NCI-H524 treated with DMSO at 0.1 percent for 48 hours (cell line): ENCODE measurements around the gene YLPM1.
"Not testable (repeated sequence)": the region's sequence is repeated elsewhere in the genome, so short reads cannot be mapped to it uniquely, and the experiment has no call there.

ENCODE experiments used
- DNase-seq: peaks from one replicate; lab custom pipeline; 2025; lab: John Stamatoyannopoulos, UW

Gene YLPM1, protein sequence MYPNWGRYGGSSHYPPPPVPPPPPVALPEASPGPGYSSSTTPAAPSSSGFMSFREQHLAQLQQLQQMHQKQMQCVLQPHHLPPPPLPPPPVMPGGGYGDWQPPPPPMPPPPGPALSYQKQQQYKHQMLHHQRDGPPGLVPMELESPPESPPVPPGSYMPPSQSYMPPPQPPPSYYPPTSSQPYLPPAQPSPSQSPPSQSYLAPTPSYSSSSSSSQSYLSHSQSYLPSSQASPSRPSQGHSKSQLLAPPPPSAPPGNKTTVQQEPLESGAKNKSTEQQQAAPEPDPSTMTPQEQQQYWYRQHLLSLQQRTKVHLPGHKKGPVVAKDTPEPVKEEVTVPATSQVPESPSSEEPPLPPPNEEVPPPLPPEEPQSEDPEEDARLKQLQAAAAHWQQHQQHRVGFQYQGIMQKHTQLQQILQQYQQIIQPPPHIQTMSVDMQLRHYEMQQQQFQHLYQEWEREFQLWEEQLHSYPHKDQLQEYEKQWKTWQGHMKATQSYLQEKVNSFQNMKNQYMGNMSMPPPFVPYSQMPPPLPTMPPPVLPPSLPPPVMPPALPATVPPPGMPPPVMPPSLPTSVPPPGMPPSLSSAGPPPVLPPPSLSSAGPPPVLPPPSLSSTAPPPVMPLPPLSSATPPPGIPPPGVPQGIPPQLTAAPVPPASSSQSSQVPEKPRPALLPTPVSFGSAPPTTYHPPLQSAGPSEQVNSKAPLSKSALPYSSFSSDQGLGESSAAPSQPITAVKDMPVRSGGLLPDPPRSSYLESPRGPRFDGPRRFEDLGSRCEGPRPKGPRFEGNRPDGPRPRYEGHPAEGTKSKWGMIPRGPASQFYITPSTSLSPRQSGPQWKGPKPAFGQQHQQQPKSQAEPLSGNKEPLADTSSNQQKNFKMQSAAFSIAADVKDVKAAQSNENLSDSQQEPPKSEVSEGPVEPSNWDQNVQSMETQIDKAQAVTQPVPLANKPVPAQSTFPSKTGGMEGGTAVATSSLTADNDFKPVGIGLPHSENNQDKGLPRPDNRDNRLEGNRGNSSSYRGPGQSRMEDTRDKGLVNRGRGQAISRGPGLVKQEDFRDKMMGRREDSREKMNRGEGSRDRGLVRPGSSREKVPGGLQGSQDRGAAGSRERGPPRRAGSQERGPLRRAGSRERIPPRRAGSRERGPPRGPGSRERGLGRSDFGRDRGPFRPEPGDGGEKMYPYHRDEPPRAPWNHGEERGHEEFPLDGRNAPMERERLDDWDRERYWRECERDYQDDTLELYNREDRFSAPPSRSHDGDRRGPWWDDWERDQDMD (N-terminal part only)

DNA sequence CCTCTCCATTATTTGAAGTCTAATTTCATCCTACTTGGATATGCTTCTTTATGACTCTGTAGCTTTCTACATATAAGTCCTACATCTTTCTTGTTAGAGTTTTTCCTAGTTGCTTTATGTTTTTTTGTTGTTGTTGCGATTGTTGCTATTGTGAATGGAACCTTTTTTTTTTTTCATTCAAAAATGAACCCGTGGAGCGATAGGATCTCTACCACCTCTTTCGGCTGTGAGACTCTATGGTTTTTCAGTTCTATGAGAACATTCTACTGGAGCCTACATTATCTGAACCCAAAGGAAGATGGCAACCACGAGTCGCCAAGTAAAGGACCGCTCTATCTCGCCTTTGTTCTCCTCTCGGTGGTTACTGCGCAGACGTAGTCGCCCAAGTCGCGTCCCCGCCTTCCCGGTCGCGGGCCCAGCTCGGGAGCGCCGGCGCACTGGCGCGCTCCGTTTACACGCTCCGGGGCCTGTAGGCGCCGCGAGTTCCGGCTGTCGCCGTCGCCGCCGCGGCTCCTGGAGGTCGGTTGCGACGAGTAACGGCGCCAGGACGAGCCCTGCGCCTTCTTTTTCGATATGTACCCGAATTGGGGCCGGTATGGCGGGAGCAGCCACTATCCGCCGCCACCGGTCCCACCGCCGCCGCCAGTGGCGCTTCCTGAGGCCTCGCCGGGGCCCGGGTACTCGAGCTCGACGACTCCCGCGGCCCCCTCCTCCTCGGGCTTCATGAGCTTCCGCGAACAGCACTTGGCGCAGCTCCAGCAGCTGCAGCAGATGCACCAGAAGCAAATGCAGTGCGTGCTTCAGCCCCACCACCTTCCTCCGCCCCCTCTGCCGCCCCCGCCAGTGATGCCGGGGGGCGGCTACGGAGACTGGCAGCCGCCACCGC is at the start of gene YLPM1:
Gene YLPM1, plus strand, starts transcription at position 400 of the 886 bp plus-strand sequence. Its CDS starts 174 bp downstream, at position 574.
- DNase-seq: peak; percentile 99

DNA sequence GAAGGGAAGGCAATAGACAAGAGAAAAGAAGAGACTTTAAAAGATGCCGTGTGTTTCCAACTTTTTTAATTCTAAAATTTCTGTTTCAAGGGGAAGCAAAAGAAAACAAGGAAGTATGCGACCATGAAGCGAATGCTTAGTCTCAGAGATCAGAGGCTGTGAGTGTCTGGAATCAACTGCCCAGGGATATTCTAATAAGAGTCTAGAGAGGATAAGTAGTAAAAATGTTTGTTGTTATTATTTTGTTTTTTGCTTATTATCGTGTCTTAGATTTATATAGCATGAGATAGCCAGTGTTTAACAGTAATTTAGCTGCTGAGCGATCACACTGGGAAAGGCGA is 49.8 kb upstream of the YLPM1 start:
- no peak for DNase-seq

DNA sequence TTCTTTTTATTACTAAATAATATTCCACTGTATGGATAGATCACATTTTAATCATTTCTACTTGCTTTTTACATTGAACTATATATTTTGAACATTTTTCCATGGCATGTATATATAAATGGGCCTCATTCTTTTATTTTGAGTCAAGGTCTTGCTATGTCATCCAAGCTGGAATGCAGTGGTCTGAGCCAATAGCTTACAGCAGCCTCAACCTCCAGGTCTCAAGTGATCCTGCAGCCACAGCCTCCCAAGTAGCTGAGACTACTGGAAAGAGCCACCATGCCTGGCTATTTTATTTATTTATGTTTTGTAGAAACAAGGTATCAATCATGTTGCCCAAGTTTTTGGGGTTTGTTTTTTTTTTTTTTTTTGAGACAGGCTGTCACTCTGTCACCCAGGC is 42.6 kb upstream of the YLPM1 start:
- no peak for DNase-seq

DNA sequence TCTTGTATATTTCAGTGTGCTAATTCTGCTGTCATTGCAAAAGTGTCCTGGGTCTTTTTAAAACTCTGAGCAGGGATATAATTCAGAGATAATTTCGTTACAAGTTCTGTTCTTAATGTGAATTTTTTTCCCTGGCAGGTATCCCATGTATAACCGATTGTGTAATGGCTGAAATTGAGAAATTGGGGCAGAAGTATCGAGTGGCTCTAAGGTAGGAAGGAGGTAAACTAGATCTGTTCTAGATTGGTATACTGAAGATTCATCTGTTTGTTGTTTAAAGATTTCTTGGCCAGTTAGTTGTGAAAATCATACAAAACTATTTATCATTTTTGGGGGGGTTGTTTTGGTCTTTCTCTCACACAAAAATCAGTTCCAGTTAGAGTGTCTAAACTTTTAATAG is 40.0 kb upstream of the YLPM1 start:
- DNase-seq: no peak

DNA sequence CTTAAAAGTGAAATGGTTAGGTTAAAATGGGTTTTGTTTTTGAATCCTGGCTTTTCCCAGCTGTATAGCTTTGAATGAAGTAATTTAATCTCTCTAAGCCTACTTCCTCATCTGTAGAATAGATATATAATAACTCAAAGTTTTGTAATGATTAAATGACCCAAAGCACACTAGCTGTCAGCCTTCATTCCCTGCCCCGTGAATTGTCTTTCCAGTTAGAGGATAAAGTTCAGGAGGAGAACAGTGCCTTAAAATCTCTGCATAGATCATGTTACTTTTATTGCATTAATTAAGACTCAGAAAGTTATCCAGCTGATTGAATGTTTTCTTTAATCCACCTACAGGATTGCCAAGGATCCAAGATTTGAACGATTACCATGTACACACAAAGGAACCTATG is 30.7 kb upstream of the YLPM1 start:
- DNase-seq: peak; percentile 31

DNA sequence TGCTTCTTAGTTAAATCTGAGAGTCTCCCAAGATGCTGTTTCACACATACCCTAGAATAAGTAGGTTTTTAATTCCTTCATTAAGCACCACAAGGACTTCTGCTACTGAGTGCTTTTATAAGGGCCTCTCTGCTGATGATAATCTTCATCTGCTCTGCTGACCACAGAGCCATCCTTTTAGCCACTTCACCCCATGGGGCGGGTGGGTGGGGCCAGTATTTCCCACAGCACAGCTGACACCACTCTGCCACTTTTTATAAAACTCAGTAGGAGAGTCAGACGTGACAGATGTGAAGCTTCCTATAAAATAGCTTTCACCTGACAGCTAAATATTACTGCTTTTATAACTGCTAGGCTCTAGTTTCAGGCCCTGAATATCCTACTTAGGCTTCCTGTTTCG is 29.9 kb upstream of the YLPM1 start:
- peak; percentile 100 for DNase-seq

DNA sequence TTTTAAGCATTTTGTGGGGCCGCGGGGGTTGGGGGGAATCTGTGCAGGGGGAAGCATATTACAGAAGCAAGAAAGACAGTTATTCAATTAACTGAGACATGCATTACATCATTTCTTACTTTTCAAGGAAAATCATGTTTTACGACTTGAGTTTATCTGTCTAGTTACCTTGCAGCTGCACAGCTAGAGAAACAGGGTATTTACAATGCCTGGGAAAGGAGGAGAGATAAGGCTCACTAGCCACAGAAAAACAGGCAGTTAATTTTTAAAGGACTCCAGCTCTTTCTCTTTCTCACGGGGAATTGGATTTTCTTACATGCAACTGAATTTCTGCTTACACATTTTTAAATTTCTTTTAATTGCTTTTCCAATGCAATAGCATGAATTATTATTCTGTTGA is 28.0 kb upstream of the YLPM1 start:
- DNase-seq: no peak

DNA sequence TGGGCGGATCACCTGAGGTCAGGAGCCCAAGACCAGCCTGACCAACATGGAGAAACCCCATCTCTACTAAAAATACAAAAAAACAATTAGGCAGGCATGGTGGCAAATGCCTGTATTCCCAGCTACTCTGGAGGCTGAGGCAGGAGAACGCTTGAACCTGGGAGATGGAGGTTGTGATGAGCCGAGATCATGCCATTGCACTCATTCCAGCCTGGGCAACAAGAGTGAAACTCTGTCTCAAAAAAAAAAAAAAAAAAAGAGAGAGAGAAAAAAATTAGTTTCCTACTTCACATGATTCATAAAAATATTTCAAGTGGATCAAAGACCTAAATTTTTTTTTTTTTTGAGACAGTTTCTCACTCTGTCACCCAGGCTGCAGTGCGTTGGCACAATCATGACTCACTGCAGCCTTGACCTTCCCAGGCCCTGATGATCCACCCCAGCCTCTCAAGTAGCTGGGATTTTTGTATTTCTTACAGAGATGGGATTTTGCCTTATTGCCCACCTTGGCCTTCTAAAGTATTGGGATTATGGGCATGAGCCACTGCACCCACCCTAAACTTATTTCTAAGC is 25.3 kb upstream of the YLPM1 start:
- DNase-seq: no peak

DNA sequence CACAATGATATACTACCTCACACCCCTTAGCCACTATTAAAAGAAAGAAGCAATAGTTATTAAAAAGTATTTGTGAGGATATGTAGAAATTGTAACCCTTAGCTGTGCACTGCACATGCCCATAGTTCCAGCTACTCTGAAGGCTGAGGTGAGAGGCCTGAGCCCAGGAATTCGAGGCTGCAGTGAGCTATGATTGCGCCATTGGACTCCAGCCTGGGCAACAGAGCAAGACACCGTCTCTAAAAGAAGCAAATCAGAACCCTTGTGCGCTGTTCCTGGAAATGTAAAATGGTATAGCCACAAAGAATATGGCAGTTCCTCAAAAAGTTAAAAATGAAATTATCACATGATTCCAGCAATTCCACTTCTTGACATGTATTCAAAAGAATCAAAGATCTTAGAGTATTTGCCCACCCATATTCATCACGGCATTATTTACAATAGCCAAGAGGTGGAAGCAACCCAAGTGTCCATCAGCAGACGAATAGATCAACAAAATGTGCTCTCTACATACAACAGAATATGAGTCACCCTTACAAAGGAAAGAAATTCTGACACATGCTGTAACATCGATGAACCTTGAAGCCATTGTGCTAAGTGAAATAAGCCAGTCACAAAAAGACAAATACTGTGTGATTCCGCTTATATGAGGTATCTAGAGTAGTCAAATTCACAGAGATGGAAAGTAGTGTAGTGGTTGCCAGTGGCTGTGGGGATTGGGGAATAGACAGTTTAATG is 23.7 kb upstream of the YLPM1 start:
- DNase-seq: no peak

DNA sequence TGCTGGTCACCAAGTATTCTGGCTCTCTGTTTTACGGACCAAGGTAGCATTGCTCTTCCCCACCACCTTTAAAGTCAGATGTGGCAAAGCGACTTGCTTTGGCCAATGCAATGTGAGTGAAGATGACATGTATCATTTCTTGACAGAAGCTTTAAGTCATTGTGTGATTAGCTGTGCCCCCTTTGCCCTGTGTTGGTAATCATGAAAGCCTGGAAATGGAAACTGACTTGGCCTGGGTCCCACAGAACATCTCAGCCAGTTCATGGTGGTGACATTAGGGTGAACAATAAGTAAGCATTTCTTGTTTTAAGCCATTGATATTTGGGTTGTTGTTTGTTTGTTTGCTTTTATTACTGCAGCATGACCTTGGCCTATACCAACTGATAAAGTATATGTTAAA is 15.9 kb upstream of the YLPM1 start:
- DNase-seq: no peak

DNA sequence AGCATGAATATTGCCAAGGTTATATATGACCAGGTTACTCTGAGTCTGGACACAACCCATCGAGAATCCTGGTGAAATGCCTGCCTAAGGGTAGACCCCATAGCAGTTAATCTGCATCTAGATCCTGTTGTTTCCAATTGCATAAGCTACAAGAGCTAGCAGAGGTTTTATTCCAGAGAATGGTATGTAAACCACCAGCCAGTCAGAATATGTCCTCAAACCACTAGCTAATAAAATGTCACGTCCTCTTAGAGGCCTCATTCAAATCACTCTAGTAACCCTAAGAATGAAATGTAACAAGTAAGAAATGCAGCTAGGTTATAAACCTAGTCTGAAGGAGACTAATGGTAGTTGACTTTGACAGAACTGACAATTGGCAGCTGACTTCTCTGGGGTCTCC is 9.0 kb upstream of the YLPM1 start:
- no peak for DNase-seq

DNA sequence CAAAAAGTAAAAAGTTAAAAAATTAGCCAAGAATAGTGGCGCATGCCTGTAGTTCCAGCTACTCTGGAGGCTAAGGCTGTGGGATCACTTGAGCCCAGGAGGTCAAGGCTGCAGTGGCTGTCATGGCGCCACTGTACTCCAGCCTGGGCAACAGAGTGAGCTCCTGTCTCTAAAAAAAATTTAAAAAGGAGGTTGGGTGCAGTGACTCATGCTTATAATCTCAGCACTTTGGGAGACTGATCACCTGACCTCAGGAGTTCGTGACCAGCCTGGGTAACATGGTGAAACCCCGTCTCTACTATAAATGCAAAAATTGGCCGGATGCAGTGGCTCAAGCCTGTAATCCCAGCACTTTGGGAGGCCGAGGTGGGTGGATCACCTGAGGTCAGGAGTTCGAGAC is 8.2 kb upstream of the YLPM1 start:
- DNase-seq: no peak

DNA sequence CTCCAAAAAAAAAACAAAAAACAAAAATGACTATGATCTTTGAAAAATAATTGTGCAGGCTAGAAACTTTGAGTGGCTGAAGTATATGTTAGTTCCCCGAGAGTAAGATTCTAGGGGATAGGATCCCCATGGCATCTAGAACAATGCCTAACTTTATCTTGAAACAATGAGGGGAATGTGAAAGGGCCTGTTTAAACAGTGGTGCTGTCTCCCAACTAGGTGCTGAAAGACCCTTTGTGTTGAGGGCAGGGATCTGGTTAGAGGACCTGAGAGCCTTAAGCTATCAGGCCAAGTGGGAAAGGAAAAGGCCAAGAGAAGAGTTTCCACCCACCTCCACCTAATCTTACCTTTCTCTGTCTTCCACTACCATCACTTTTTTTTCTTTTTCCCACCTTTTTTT is 6.8 kb upstream of the YLPM1 start:
- no peak for DNase-seq

DNA sequence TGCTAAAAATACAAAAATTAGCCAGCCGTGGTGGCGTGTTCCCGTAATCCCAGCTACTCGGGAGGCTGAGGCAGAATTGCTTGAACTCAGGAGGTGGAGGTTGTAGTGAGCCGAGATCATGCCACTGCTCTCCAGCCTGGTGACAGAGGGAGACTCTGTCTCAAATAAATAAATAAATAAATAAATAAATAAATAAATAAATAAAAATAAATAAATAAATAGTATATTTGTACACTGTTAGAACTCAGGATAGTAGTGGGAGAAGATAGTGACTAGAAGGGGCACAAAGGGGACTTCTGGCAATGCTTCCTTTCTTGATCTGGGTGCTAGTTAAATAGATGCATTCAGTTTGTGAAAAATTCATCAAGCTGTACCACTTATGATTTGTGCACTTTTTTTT is 4.6 kb upstream of the YLPM1 start:
- not testable (repeated sequence) for DNase-seq

DNA sequence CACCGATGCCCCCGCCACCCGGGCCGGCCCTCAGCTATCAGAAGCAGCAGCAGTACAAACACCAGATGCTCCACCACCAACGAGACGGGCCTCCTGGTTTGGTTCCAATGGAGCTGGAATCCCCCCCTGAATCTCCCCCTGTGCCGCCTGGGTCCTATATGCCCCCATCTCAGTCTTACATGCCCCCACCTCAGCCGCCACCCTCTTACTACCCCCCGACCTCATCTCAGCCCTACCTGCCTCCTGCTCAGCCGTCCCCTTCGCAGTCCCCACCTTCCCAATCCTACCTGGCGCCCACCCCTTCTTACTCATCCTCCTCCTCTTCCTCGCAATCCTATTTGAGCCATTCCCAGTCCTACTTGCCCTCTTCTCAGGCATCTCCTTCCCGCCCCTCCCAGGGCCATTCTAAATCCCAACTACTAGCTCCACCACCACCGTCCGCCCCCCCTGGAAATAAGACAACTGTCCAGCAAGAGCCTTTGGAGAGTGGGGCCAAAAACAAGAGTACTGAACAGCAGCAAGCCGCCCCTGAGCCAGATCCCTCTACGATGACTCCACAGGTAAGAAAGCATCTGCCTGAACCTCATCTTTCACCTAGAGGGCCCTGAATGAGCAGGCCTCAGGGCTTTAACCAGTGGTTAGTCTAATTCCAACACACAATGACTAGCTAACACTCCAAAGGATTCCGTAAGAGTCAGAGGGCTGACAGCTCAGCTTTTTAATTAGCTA is 851 bp downstream of the YLPM1 start:
- DNase-seq: no peak

DNA sequence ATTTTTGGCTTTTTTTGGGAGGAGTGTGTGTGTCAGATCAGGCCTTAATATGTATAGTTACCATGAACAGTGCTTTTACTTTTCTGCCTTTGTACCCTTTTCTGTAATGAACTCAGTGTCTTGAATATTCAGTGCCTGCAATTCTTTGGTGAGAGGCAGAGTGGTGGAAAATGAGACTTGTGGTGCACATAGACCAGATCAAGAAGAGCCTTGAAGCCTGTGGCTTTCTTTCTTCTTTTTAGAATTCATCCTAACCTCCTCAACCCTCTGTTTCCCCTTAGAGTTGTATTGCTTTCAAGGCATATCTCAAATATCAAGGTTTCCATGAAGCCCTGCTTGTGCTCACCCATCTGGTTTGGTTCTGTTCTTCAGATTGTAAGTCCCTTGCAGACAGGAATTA is 2.6 kb downstream of the YLPM1 start:
- DNase-seq: no peak

DNA sequence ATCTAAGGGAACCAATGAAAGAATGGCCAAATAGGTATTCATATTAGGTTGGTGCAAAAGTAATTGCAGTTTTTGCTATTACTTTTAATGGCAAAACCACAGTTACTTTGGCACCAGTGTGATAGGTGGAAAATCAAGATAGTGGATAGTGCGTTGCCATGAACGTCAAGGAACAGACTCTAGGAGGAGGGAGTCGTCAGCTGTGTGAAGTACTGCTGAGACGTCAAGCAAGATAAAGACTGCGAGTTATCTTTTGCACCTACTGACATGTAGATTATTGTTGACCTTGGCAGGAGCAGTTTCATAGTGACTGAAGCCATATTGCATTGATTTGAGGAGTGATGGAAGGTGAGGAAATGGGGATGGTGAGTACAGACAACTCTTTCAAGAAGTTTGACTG is 8.3 kb downstream of the YLPM1 start:
- DNase-seq: no peak

DNA sequence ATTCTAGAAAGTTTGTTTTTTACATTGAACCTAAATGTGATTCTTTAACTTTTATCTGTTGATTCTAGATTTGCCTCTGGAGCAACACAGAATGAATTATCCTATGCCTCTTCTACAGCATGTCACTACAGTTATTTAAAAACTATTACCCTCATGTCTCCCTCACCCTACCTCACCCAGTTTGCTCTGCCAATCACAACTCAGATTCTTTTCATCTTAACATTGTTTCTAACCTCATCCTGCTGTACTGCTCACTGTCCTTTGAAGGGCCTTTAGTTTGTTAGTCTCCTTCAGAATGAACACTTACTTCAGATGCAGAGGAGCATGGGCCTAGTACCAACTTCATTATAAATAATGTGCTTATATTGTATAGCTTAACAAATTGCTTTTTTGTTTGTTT is 21.5 kb downstream of the YLPM1 start:
- no peak for DNase-seq

DNA sequence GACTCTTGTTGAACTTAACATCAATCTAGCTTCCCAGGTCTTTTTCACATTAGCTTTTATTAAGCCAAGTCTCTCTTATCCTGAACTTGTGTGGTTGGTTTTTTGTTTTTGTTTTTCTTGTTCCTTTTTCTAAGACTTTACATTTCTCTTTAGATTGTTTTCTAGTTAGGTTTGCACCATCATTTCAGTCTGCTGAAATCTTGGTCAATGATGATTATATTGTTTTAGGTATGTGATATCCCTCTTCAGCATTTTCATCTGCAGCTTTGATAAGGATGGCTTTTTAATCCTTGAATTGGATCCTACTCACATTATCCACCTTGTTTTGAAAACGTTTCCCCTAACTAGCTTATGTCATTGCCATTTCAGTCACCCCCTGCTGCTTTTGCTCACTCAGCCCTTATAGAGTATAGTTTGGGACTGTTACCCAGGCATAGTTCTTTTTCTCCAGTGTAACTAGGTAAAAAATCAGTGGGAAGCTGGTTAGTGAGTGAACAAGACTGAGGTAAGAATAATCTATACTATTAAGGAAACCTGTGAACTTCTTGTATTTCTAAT is 22.0 kb downstream of the YLPM1 start:
- DNase-seq: no peak
